GM10248 (cell line): ENCODE results near the gene HDAC4.

ENCODE experiments used
- CTCF ChIA-PET: fragments of 300-600 bp; sonication (Branson Sonifier 250); formaldehyde crosslinking; extraction: SDS; loops from one replicate; lab custom pipeline; 2021; ENCODE audit warnings: antibody characterized with exemption; lab: Yijun Ruan, JAX
- POLR2A ChIA-PET: fragments of 350-650 bp; sonication (Branson Sonifier 250); formaldehyde crosslinking; extraction: SDS; loops from one replicate; lab custom pipeline; 2020; ENCODE audit warnings: antibody characterized with exemption; lab: Yijun Ruan, JAX
- DNase-seq: peaks from one replicate; pipeline ENCODE4 v3.0.0; 2012; ENCODE audit errors: extremely low spot score
- CTCF ChIP-seq: IDR thresholded peaks from 2 replicates; pipeline ENCODE4 v1.5.1; 2012; ENCODE audit warnings: mild to moderate bottlenecking, low read depth; ENCODE audit errors: extremely low read depth, missing control alignments, control extremely low read depth

The HDAC4 gene

GRCh38 chr2:239001794-239002193 lies 399.0 kb downstream of the HDAC4 start:
- DNase-seq, result no peak
- no peak for TF ChIP-seq CTCF
- ChIA-PET POLR2A (no interaction called here), CTCF (no interaction called here)

- ChIA-PET CTCF (no interaction called here), POLR2A (no interaction called here)
Observed at GRCh38 chr2:239000500-239001073, 400.2 kb downstream of the HDAC4 start.

GRCh38 chr2:239000089-239000488 lies 400.7 kb downstream of the HDAC4 start:
- CTCF ChIA-PET, result no interaction called here
- POLR2A ChIA-PET, result no interaction called here
- TF ChIP-seq CTCF, result no peak
- no peak for DNase-seq

More at GRCh38 chr2:239000500-239001073, 400.2 kb downstream of the HDAC4 start:
- no peak for DNase-seq
- no peak for TF ChIP-seq CTCF

- POLR2A ChIA-PET, result no interaction called here
- CTCF ChIA-PET, result no interaction called here
- TF ChIP-seq CTCF, result no peak
- DNase-seq, result no peak
Observed at GRCh38 chr2:238999291-238999741, 401.5 kb downstream of the HDAC4 start.

GRCh38 chr2:238998801-238999200 lies 402.0 kb downstream of the HDAC4 start:
- no peak for TF ChIP-seq CTCF
- ChIA-PET POLR2A (no interaction called here), CTCF (no interaction called here)
- no peak for DNase-seq
